Esophagus squamous epithelium (tissue), 5 donors: ENCODE data around the gene ASZ1. TPM values are rescaled to one million over a fixed set of nuclear protein-coding genes. Genes with fewer than 3 reads are reported as not detected.
A peak's percentile ranks its signal among the peaks of the same experiment; 100 is the strongest.

Experiments used
- DNase-seq: peaks from one replicate; lab custom pipeline; 2025; lab: John Stamatoyannopoulos, UW
- H3K27ac ChIP-seq, 4 donors: fragments of 200-600 bp; sonication (generic); one replicate each; pipeline ENCODE4 v1.5.1; 2016 to 2019; ENCODE audit warnings: mild to moderate bottlenecking in 1 of 4
- H3K27me3 ChIP-seq, 4 donors: fragments of 200-600 bp; sonication (generic); 1 replicate in 3 of 4; 2 replicates in 1 of 4; pipeline versions ENCODE4 v1.5.1 to v1.6.0; 2017 to 2021; ENCODE audit warnings: antibody characterized with exemption in 1 of 4
- H3K36me3 ChIP-seq, 3 donors: fragments of 200-600 bp; sonication (generic); one replicate each; pipeline ENCODE4 v1.5.1; 2016 to 2019
- H3K4me1 ChIP-seq, 3 donors: fragments of 200-600 bp; sonication (generic); one replicate each; pipeline ENCODE4 v1.5.1; 2017 to 2019
- H3K4me3 ChIP-seq, 4 donors: fragments of 200-600 bp; sonication (generic); 1 replicate in 3 of 4; 2 replicates in 1 of 4; pipeline ENCODE4 v1.5.1; 2016 to 2019; ENCODE audit warnings: mild to moderate bottlenecking in 2 of 4, moderate library complexity in 1 of 4
- H3K9me3 ChIP-seq, 3 donors: fragments of 200-600 bp; sonication (generic); one replicate each; pipeline ENCODE4 v1.5.1; 2016 to 2019
- POLR2A ChIP-seq, 4 donors: fragments of 450-650 bp; IDR thresholded peaks; one replicate each; pipeline ENCODE4 v1.6.1; 2017; ENCODE audit warnings: antibody characterized with exemption in 4 of 4, mild to moderate bottlenecking in 4 of 4, moderate library complexity in 3 of 4
- WGBS, 2 donors: methylation state at CpG; one replicate each; pipeline ENCODE4 v1.1.5; 2018; 5-methylcytosine and 5-hydroxymethylcytosine counted together
- intact Hi-C: fragments of 100-400 bp; cut with DNase I; formaldehyde crosslinking; loops from one replicate; pipeline ENCODE4 v1.15.0; 2022
- total RNA-seq, 4 donors: library from RNA; depleted of rRNA; stranded (reverse); fragments of >200 nt; gene quantifications; one replicate each; pipeline ENCODE4 v1.1.0, GENCODE V29; 2016
- TF ChIP-seq, protein P1 (sequence below), 6 experiments: fragments of 450-650 bp in 4 of 6; fragments of 200-600 bp in 2 of 6; sonication (generic) in 2 of 6; IDR thresholded peaks; one replicate each; pipeline ENCODE4 v1.5.1; 2016 to 2019; ENCODE audit warnings: antibody characterized with exemption in 6 of 6, mild to moderate bottlenecking in 4 of 6, moderate library complexity in 4 of 6
- donor health status: DM: yes; HTN: yes; CAD: no.

The ASZ1 gene
- total RNA-seq, 4 donors from 2014 or later: not detected

DNA sequence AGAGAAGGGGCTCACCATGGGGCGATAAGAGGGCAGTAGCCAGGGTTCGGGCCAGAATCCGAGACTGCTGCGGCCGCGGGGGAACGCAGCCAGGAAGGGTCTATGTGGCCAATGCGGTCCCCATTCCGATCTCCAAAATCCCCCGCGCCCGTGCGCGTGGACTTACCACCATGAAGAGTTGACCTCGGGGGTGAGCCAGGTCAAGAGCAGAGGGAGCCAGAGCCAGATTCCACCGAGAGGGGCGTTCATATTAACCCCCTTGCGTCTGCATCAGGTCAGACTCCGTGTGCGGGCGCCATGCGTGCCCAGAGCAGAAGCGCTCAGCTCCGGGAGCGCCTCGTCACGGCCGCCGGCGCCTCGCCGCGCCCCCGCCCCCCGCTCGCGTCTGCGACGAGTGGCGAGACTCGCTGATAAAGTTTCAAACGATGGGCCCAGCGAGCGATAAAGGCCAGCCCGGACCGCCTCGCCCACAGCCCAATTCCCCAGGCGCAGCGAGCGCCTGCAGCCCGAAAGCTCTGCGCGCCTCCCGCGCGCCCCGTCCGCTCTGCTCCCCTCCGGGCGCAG is 104.5 kb downstream of the ASZ1 start, which contains the start of gene WNT2:
Gene WNT2, minus strand, starts transcription at position 318 of the 564 bp plus-strand sequence. Its CDS starts 69 bp downstream, at position 249.
- intact Hi-C loops: no loop called here
- Histone ChIP-seq H3K27ac (no peak within 1 kb of the TSS), H3K27me3 (peaks cover 6 to 73% (median 12%) of the 10 kb centered on the region in 4 donors), H3K9me3 (peaks cover 0 to 3% (median 0%) of the 10 kb centered on the region in 3 donors), H3K4me1 (peaks cover 20 to 44% (median 23%) of the 10 kb centered on the region in 3 donors), H3K4me3 (peak within 1 kb of the TSS; percentile 22 to 66 (median 42)), H3K36me3 (no peaks in the 10 kb centered on the region)
- TF ChIP-seq, protein P1, sequence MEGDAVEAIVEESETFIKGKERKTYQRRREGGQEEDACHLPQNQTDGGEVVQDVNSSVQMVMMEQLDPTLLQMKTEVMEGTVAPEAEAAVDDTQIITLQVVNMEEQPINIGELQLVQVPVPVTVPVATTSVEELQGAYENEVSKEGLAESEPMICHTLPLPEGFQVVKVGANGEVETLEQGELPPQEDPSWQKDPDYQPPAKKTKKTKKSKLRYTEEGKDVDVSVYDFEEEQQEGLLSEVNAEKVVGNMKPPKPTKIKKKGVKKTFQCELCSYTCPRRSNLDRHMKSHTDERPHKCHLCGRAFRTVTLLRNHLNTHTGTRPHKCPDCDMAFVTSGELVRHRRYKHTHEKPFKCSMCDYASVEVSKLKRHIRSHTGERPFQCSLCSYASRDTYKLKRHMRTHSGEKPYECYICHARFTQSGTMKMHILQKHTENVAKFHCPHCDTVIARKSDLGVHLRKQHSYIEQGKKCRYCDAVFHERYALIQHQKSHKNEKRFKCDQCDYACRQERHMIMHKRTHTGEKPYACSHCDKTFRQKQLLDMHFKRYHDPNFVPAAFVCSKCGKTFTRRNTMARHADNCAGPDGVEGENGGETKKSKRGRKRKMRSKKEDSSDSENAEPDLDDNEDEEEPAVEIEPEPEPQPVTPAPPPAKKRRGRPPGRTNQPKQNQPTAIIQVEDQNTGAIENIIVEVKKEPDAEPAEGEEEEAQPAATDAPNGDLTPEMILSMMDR (IDR thresholded peaks at IDR 0.05): no peak
- TF ChIP-seq POLR2A (IDR thresholded peaks at IDR 0.05): no peak
- DNase-seq: no peak
- WGBS, 2 donors: 2 to 11% methylated on average over 5 to 21 of the region's 60 CpGs

DNA sequence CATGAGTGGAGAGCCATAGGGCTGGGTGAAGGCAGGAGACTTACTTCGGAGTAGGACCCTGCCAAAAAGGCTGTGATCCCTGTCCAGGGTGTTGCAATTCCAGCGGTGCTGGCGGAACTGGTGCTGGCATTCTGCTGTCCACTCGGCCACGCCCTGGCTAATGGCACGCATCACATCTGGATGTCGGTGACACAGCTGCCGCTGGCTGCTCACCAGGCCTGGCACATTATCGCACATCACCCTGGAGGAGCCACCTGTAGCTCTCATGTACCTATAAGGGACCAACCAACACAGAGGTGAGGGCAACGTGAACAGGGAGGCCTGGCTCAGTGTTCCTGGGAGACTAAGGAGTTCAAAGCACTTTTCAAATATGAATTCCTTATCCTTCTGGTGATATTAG is 106.8 kb downstream of the ASZ1 start:
- Histone ChIP-seq H3K27me3 (peaks cover 6 to 70% (median 12%) of the 10 kb centered on the region in 4 donors), H3K27ac (no peak overlapping the region), H3K36me3 (no peaks in the 10 kb centered on the region), H3K4me1 (peaks cover 20 to 36% (median 22%) of the 10 kb centered on the region in 3 donors), H3K4me3 (no peak overlapping the region), H3K9me3 (no peaks in the 10 kb centered on the region)
- WGBS, 2 donors: 86 to 87% methylated on average over 9 of the region's 10 CpGs
- DNase-seq: no peak
- intact Hi-C loops: no loop called here
- no peak for TF ChIP-seq POLR2A (IDR thresholded peaks at IDR 0.05)
- TF ChIP-seq, protein P1 (IDR thresholded peaks at IDR 0.05): no peak

DNA sequence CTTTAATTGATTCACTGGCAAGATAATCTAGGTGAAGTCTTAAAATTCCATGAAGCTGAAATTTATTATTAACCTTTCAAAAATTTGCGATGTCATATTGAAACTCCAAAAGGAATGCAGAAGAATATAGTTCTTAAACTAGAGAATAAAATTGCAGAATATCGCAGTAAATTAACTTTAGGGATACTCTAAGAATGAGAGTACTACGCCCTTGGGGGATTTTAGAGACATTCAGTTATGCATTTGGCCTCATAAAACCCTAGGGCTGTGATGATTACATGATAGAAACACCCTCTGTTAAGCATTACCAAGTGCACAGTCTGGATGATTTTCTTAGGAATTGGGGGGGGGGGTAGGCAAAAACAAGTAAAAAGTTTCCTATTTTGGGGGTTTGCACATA is 108.1 kb downstream of the ASZ1 start:
- Histone ChIP-seq H3K36me3 (no peaks in the 10 kb centered on the region), H3K4me3 (no peak overlapping the region), H3K27ac (no peak overlapping the region), H3K9me3 (no peaks in the 10 kb centered on the region), H3K27me3 (peaks cover 6 to 59% (median 12%) of the 10 kb centered on the region in 4 donors), H3K4me1 (peaks cover 14 to 22% (median 16%) of the 10 kb centered on the region in 3 donors)
- WGBS, 2 donors: 89 to 90% methylated on average over 3 of the region's 3 CpGs
- intact Hi-C loops: no loop called here
- DNase-seq: no peak
- TF ChIP-seq, protein P1 (IDR thresholded peaks at IDR 0.05): no peak
- no peak for TF ChIP-seq POLR2A (IDR thresholded peaks at IDR 0.05)

DNA sequence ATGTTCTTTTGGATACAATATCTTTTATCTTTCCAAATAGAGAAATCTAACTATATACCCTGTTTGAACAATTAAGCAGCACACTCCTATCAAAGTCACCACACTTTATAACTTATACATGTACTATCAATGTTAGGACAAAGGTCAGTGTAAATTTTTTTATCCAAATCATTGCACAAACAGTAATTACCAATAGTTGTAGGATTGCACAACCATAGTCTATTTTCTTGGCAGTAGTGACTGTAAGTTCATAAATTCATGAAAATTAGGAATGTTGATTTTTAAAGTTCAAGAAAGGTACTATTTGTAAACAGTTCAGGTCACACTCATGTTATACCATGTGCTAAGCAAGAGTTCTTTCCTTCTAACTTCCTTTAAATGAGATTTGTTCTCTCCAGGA is 113.7 kb downstream of the ASZ1 start:
- DNase-seq: no peak
- Histone ChIP-seq H3K4me1 (no peaks in the 10 kb centered on the region), H3K36me3 (no peaks in the 10 kb centered on the region), H3K27me3 (peaks cover 0 to 6% (median 0%) of the 10 kb centered on the region in 4 donors), H3K27ac (no peak overlapping the region), H3K9me3 (no peaks in the 10 kb centered on the region), H3K4me3 (no peak overlapping the region)
- TF ChIP-seq, protein P1 (IDR thresholded peaks at IDR 0.05): no peak
- no peak for TF ChIP-seq POLR2A (IDR thresholded peaks at IDR 0.05)
- intact Hi-C loops: no loop called here

Other genes starting within 250 kb of the ASZ1 start
- gene WNT2, start 104.4 kb downstream of the ASZ1 start, total RNA-seq: not detected
- gene CFTR, start 52.5 kb upstream of the ASZ1 start, total RNA-seq: 1 to 10 TPM in 1 of 4 donors, under 1 TPM in 2, not detected in 1; 0.38 to 2.1 (median 0.99) TPM